Hippocampal formation (tissue), 2 donors: ENCODE measurements around the gene RAPGEF6.

ENCODE experiments used
- DNase-seq, 2 donors: peaks; one replicate each; lab custom pipeline; 2025; lab: John Stamatoyannopoulos, UW

RAPGEF6 gene

DNA sequence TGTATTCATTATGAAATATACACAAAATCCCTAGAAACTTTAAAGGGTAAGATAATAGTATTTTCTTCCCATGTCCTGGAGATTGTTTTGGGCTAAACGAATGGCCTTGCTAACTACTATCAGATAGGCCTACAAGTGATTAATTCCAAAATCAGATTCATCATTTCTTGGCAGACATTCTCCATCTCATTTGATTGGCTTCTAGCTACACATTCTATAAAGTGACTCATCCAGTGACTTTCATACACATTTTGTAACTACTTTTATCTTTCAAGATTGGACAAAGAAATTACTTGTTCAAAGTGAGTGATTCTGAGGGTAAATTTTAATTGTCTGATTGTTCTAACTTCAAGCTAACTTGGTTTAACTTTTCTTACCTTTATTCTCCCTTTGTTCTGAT lies 93.3 kb downstream of the RAPGEF6 start:
- no peak for DNase-seq

DNA sequence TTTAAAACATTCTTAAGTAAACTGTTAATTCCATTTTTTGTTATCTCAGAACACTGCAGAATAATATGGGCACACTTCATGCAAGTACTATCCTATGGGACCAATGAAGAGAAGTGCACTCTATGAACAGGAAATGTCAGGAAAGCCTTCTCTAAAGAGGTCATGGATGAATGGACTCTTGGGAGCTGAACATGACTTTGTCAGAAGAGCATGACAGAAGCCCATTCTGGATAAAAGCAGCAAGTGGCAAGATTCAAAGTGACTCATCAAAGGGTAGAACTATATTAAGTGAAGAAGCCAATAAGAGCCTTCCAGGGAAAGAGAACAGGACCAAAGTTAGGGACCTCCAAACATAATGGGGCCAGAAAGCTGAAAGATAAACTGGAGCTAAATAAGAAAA lies 94.0 kb downstream of the RAPGEF6 start:
- no peak for DNase-seq

DNA sequence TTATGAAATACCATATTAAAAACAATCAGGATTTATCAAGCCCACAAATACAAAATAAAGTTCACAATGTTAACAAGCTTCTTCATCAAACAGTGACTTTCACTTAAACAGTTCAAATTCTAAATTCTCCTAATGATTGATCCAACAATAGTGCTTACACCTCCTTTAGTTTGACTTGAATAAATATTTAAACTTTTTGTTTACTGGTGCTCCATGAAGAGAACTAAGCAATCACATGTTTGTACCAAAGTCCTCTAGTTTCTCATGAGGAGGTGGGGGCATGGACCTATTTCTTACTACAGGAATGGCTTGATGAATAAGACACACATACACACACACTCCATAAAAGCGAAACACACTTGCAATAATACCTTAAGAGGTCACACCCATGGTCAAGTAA lies 95.8 kb downstream of the RAPGEF6 start:
- DNase-seq: no peak

DNA sequence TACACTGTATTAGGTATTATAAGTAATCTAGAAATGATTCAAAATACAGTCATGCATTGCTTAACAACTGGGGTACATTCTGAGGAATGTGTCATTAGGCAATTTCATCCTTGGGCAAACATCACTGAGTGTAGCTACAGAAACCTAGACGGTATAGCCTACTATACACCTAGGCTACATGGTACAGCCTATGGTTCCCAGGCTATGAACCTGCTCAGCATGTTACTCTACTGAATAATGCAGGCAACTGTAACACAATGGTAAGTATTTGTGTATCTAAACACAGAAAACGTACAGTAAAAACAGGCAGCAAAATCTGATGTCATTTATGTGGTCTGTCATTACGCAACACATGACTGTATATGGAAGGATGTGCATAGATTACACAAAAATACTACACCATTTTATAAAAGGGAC lies 96.8 kb downstream of the RAPGEF6 start:
- DNase-seq: no peak

DNA sequence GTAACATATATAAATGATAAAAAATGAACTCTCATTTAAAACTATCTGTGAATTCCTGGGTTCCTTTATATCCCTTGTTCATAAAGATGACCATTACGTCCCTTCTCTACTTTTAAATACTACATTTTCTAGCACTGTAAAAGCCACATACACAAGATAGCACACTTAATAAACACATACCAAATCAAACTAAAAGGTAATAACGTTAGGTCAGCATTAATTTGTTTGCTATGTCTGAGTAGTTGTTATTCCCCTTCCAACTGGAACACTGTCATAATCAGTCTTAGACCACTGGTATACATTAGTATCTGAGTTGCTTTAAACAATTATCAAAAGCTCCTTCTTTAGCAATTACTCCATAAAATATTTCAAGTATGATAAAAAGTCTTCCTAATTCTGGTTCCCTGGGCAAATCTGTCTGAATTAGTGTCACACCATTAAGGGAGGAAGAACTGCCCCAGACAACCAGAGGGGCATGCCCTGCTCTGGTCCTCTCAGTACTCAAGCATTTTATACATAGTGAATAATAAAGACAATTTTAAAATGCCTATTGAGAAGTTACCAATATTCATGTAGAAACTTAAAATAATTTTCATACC lies 98.1 kb downstream of the RAPGEF6 start:
- no peak for DNase-seq

DNA sequence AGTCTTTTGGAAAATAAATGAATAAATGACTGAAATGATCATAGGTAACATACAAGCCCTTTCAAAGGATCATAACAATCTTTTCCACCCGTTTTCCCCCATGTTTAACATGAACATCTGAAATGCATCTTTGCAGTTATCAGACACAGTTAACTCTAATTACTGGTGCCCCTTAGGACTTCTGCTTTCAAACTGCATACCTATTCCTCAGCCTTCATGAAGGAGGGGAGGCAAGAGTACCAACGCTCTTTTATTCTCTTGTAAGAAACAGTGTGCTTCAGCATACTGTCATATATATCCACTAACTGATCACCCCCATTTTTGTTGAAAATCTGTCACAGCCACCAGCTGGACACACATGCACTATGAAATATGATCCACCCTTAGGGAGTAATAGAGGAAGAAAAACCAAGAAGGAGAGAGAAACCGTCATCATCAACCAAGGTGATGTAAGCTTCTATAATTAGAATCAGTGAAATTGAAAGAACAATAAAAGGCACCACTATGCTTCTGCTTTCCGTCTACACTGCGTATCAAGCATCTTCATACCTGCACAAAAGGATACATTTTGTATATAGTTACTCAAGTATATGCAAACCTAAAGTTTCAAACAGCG lies 98.7 kb downstream of the RAPGEF6 start:
- no peak for DNase-seq

DNA sequence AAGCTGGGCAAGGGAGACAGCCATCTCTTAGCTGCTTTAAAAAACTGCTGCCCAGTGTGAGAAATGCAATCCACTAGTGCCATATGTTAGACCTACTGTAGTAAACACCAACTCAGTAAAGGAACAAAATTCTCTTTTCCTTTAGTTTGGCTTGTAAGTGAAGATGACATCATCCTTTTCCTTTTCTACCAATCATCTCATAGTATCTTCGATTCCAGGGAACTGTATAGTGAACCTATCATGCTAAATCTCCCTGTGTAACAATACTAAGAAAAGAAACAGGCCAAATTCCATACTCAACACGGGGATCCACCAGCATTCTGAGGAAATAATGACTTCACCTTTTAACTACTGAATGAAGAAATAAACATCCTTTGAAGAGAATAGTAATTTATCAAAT lies 100.1 kb downstream of the RAPGEF6 start:
- peak in 1 of 2 donors; percentile 25 for DNase-seq

DNA sequence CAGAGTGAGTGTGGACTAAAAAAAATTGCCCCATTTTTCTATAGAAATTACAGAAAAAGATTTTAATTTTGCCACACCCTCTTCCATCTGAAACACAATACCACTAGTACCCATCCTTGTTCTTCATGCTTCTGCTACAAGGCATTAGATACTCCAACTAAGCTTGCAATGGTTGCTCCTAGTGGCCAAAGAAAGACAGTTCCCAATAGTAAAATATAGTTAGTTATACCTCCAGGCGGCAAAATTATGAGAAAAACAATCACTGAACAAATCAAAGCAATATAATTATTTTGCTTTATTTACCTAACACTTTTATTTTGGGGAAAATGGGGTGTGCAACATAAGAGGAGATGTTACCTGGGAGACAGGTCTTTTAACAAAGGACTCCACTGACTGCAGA lies 101.2 kb downstream of the RAPGEF6 start:
- no peak for DNase-seq

DNA sequence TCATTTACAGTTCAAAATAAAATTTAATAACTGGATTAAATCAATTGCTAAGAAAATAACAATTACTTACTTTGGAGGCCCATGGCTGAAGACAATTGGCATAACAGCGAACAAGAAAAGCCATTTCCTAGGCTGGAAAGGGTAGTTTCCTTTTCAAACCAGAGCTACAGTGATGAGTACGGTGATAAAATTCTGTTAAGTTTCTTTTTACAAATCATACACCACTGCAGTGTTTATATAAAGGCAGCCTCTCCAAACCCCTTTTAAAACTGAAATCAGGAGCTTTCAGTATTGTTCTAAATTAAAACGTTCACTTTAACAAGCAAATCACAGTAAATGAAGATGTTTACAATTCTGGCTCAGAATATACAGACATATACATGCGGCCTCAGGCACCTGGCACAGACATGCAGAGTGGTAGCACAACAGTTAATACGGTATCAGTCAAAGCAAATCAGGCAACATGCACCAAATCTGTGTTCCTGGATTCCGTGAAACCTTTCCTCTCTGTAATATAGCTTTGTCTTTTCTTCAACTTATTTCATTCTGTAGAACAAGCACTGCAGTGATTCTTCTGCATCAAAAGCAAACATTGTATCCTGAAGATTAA lies 102.9 kb downstream of the RAPGEF6 start:
- peak in 1 of 2 donors; percentile 51 for DNase-seq

DNA sequence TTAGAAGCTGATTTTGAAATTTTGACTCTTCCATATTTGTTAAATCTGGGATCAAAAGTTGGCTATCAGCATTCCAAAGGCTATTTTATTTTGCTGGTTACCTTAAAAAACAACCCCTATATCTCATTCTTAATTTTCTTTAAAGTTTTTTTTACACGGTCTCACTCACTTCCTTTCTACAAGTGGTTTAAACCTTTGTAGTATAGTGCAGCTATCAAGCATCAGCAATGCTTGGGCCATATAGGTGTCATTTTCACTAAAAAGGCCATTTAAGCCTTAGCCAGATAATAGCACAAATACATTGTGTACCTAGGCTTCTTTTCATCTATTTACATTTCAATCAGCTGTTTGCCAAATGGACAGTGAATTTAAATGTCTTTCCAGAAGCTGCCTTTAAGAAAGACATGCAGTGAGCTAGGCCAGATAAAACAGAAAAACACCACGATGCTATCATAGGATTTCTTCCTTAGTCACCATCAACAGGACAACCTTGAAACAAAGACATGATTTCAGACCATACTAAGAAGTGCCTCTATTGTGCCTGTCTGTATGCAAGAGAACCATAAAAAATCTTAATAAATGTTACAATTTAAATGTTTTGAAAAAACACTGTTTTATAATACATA lies 104.2 kb downstream of the RAPGEF6 start:
- DNase-seq: no peak

DNA sequence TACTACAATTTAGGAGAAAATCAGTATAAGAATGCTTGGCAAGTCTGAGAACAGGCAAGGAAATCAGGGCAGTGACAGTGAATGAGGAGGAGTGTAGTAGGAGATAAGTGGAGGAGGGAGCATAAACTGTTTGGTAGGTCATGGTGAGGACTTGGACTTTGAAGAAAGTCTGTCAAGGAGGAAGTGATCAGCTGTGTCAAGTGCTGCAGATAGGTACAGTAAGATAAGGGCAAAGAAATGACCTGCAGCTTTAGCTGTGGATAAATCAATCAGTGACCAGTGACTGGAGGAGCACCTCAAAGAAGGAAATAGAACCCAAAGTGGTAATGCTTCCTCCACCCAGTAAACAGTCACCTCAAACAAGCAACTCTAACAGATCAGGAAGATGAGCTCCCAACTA lies 106.3 kb downstream of the RAPGEF6 start:
- DNase-seq: no peak

DNA sequence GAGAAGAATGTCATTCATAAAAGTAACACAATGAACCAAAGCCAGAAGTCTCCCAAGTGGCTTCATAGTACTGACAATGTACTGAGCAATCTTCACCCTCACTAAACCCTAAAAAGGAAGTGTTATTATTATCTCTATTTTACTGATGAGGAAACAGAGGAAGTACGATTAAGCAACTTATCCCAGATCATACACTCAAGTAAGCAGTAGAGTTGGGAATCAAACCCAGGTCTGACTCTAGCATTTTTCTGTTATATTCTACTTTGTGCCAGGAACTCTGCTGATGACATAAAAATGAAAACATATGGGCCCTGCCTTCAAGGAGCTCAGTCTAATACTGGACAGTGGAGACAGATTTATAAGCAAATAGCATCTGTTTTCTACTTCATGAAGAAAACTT lies 109.2 kb downstream of the RAPGEF6 start:
- DNase-seq: no peak

DNA sequence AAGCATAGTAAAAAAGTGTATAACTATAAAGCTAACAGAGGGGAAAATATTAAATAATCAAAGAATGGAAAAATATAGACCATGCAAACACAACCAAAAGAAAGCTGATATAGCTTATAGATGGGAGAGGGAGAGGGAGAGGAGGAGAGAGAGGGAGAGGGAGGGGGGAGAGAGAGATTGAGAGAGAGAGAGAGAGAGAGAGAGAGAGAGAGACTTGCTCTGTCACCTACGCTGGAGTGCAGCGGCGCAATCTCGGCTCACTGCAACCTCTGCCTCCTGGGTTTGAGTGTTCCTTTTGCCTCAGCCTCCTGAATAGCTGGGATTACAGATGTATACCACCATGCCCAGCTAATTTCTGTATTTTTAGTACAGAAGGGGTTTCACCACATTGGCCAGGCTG lies 110.6 kb downstream of the RAPGEF6 start:
- no peak for DNase-seq

DNA sequence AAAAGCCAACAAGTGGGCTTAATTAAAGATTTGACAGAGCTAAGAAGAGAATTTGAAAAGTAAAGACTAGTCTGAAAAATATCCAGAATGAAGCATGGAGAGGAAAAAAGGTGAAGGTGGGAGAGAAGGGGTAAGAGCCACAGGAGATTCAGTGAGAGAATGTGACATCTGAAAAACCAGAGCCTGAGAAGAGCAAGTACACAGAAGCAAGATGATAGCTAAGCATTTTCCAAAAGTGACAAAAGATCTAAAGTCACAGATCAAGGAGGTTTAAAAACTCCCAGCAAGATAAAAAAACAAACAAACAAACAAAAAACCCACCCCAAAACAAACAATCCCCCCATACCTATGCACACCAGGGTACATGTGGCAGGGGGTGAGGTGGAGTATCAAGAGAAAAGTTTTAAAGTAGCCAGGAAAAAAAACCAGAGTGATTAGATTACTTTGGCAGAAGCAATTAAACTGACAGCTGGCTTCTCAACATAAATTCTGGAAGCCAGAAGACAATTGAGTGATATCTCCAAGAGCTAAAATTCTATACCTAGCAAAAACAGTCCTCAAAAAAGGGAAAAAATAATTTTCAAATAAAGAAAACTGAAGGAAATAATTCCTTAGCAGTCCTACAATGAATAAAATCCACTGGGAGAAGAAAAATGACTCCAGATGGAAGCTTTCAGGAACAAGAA lies 111.4 kb downstream of the RAPGEF6 start:
- DNase-seq: no peak

DNA sequence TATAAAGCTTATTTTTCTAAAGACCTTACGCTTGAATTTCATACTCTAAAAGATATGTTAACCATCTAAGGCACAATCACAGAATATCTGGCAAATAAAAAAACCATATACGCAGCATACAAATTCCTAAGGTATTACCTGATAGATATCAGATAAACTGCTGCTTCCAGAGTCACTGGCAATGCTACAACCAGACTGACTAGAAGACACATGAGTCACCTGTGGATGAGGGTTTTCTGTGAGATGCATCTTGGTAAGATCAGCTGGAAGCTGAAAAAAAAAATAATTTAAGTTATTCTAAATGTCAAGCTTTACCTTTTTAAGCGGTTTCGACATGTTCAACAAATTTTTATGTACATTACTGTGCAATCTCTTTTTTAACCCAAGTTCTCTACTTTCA lies 113.8 kb downstream of the RAPGEF6 start:
- no peak for DNase-seq

DNA sequence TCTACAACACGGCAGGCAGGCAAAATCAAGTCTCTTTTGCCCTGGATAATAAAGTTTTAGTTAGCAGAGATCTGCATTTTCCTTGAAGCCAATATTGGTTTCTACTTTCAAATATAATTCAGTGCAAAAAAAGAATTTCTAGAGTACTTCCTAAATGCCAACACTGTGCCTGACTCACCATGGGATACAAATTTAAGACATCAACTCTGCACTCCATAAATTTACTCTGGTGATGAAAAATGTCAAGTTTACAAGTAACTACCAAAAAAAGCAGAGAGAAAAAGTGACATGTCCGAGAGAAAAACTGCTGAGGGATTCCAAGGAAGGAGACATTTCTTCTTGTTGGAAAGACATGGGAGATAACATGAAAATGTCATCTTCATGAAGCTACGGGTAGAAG lies 119.7 kb downstream of the RAPGEF6 start:
- DNase-seq: no peak

DNA sequence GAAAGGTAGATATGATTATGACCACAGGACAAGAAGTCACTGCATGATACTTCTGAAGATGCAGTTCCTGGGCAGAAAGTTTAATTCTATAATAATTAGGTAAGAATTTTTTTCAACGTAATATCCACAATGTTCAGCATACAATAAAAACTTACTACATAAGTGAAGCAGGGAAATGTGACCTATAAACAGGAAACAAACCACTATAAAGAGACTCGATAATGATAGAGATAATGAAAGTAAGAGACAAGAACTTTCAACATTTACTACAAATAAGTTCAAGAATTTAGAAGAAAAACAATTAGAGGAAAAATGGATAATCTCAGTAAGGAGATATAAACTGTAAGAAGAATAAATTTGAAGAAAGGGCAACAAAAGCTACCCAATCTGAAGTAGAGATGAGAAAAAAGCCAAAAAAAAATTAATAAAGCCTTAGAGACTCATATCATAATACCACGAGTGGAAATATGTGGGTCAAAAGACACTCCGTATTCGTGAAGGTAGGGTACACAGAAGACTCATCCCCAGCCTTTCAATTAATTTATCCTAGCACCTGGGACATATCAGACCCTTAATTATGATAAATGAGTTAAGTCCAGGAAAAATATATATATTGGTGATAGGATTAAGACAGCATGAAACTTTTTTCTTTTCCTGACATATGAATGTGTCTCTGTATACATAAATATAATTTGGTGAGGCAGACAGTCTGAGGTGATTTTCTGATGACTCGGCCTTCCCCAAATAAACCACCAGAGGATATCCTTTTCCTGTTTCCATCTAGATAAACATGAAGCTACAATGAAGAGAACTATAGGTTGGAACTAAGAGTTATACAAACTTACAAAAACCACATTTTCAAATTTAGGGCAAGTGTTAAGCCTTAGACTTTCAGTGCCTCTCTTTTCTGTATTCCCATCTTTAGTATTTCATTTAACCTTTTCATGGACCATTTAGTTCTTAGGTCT lies 120.4 kb downstream of the RAPGEF6 start:
- no peak for DNase-seq

DNA sequence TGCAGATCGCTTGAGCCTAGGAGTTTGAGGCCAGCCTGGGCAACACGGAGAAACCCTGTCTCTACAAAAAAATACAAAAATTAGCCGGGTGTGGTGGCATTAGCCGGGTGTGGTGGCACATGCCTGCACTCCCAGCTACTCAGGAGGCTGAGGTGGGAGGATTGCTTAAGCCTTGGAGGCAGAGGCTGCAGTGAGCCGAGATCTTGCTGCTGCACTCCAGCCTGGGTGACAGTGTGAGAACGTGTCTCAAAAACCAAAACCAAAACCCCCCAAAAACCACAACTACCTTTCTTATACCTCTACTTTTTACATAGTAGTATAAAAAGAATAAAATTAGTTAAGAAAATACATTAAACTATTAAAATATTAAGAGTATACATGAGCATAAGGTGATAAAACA lies 121.2 kb downstream of the RAPGEF6 start:
- DNase-seq: no peak

DNA sequence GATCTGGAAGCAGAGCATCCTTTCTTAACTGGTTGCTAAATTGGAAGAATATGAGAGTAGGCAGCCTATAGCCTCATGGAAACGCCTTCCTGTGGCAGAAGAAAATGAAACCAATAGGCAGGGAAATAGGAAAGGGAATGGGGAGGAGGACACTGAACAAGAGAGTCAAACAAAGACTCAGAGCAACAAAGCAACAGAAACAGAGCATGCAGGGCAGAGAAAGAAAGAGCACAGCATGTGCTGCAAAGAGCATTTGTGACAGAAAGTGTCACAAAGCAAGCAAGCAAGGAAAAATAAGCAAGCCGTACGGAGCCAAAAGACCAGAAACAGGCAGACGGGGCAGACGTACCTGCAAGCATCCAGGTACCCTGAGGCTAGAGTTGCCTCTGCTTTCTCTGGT lies 123.1 kb downstream of the RAPGEF6 start:
- DNase-seq: no peak

DNA sequence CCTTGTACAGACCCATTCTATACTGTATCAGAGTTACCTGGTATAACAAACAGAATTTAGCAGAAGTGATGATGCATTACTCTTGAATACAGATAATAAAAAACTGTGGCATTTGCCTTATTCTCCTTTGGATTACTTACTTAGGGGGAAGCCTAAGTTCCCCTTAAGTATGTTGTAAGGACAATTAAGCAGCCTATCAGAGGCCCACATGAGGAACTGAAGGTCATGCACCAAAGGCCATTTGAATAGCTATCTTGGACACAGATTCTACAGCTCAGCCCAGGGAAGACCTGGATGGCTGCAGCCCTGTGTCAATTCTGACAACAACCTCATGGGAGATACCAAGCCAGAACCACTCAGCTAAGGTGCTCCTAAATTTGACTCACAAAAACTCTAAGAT lies 125.2 kb downstream of the RAPGEF6 start:
- DNase-seq: no peak

DNA sequence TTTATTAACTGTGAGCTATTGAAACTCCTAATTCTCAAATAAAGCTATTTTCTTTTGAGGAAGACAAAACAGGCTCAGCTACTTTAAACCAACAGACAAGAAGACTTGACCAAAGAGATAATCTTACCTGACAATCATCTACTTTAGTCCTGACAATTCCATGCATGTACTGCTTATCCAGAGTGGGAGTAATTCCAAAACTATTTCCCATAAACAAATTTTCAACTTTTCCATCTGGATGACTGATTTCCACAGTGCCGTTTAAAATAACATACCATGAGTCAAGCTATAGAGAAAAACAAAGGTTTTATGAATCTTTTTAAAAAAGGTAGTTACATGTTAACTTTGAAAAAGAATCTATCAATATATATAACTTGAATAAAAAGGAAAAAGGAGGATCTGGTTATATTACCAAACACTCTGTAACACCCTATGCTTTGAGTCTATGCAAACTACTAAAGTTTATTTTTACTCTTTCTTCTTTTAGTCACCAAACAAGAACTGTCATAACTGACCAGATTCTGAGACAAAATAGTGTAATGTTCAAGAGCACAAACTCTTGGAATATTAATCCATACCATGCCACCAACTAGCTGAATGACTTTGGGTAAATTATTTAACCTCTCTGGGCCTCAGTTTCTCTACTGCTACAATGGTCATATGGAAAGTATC lies 129.7 kb downstream of the RAPGEF6 start:
- DNase-seq: no peak
